A673 (cell line): ENCODE measurements around the gene SSUH2. TPM values are rescaled to one million over a fixed set of nuclear protein-coding genes. Genes with fewer than 3 reads are reported as not detected.
"Not testable (repeated sequence)": the region's sequence is repeated elsewhere in the genome, so short reads cannot be mapped to it uniquely, and the experiment has no call there.

ENCODE experiments used
- BruUV-seq: library from RNA; stranded (reverse); fragments of 400-500 nt; replicated peaks from 2 replicates; lab custom pipeline; 2021; lab: Mats Ljungman, UMichigan
- CTCF ChIA-PET: fragments of 300-600 bp; sonication (Branson Sonifier 250); formaldehyde crosslinking; loops from one replicate; lab custom pipeline; 2022; ENCODE audit warnings: antibody characterized with exemption; lab: Charles Lee
- POLR2A ChIA-PET: fragments of 300-600 bp; sonication (Branson Sonifier 250); formaldehyde crosslinking; loops from one replicate; lab custom pipeline; 2022; ENCODE audit warnings: antibody characterized with exemption; ENCODE audit not compliant: low non-redundant PET; lab: Charles Lee
- DNase-seq: peaks from one replicate; pipeline ENCODE4 v3.0.0-alpha.2; 2015; ENCODE audit warnings: low spot score
- H3K27ac ChIP-seq: fragments of 200-600 bp; sonication (generic); 2 replicates; pipeline ENCODE4 v1.5.1; 2016; ENCODE audit warnings: mixed run types, low read depth, mild to moderate bottlenecking, mixed read lengths, antibody characterized with exemption, low read length; ENCODE audit not compliant: poor library complexity, severe bottlenecking
- H3K27me3 ChIP-seq: fragments of 200-600 bp; sonication (generic); replicated peaks from 2 replicates; pipeline ENCODE4 v1.6.1; 2017; ENCODE audit warnings: mixed run types, low read depth, mild to moderate bottlenecking, mixed read lengths, antibody characterized with exemption, low read length; ENCODE audit not compliant: insufficient read depth, poor library complexity
- H3K36me3 ChIP-seq: fragments of 200-600 bp; sonication (generic); 2 replicates; pipeline ENCODE4 v1.6.1; 2016; ENCODE audit warnings: mixed run types, mild to moderate bottlenecking, mixed read lengths, antibody characterized with exemption, low read length; ENCODE audit not compliant: insufficient read depth, poor library complexity, severe bottlenecking
- H3K4me1 ChIP-seq: fragments of 200-600 bp; sonication (generic); 2 replicates; pipeline ENCODE4 v1.6.1; 2017; ENCODE audit warnings: mixed run types, mild to moderate bottlenecking, mixed read lengths, antibody characterized with exemption, low read length; ENCODE audit not compliant: insufficient read depth, poor library complexity, severe bottlenecking
- H3K4me3 ChIP-seq: fragments of 200-600 bp; sonication (generic); 2 replicates; pipeline ENCODE4 v1.5.1; 2016; ENCODE audit warnings: low read depth, mixed run types, mild to moderate bottlenecking, mixed read lengths, low read length; ENCODE audit not compliant: poor library complexity, severe bottlenecking
- H3K9me3 ChIP-seq: fragments of 200-600 bp; sonication (generic); 2 replicates; pipeline ENCODE4 v1.6.1; 2016; ENCODE audit warnings: mixed run types, low read depth, mild to moderate bottlenecking, mixed read lengths, antibody characterized with exemption, low read length; ENCODE audit not compliant: poor library complexity, severe bottlenecking
- EZH2 ChIP-seq: fragments of 200-600 bp; sonication (generic); IDR thresholded peaks from 2 replicates; pipeline ENCODE4 v1.6.1; 2017; ENCODE audit warnings: borderline replicate concordance, low read depth, mild to moderate bottlenecking, mixed read lengths, antibody characterized with exemption, low read length; ENCODE audit not compliant: poor library complexity, severe bottlenecking
- intact Hi-C: fragments of 100-400 bp; cut with micrococcal nuclease; formaldehyde crosslinking; loops from one replicate; pipeline ENCODE4 v1.10.0; 2022; ENCODE audit not compliant: unreplicated experiment
- total RNA-seq: library from RNA; stranded (reverse); gene quantifications from 2 replicates; pipeline ENCODE4 v1.2.3, GENCODE V29; 2021
- TF ChIP-seq, protein P1 (sequence below): fragments of 300-800, 200-600 bp; sonication (generic); conservative IDR thresholded peaks from 2 replicates; pipeline ENCODE4 v1.5.1; 2017; ENCODE audit warnings: low read depth, mild to moderate bottlenecking, antibody characterized with exemption, low read length, moderate library complexity, mixed read lengths

SSUH2 gene
- total RNA-seq, 1 experiment from 2014 or later, result 3.6 TPM

DNA sequence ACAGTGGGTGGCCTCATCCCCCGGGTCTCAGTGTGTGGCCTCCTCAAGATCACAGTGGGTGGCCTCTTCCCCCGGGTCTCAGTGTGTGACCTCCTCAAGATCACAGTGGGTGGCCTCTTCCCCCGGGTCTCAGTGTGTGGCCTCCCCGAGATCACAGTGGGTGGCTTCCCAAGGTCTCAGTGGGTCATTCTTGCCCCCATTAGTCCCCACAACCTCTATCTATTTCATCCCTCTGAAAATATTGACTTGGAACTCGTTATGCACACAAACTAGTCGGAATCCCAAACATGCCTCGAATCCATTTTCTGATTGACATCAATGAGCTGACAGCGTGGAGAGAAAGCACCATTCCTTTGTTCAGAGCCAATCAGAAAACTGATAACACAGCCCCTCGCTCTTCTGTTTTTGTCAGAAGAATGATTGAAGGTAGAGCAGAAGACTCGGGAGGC lies 10.8 kb upstream of the SSUH2 start:
- no peaks in the 10 kb centered on the region for H3K9me3 ChIP-seq
- DNase-seq, result no peak
- ChIA-PET CTCF (no interaction called here), POLR2A (no interaction called here)
- intact Hi-C loops, result no loop called here
- H3K4me3 ChIP-seq, result no peak overlapping the region
- H3K27me3 ChIP-seq, result no peaks in the 10 kb centered on the region
- no peaks in the 10 kb centered on the region for H3K36me3 ChIP-seq
- TF ChIP-seq EZH2, result no peak
- TF ChIP-seq, protein P1, sequence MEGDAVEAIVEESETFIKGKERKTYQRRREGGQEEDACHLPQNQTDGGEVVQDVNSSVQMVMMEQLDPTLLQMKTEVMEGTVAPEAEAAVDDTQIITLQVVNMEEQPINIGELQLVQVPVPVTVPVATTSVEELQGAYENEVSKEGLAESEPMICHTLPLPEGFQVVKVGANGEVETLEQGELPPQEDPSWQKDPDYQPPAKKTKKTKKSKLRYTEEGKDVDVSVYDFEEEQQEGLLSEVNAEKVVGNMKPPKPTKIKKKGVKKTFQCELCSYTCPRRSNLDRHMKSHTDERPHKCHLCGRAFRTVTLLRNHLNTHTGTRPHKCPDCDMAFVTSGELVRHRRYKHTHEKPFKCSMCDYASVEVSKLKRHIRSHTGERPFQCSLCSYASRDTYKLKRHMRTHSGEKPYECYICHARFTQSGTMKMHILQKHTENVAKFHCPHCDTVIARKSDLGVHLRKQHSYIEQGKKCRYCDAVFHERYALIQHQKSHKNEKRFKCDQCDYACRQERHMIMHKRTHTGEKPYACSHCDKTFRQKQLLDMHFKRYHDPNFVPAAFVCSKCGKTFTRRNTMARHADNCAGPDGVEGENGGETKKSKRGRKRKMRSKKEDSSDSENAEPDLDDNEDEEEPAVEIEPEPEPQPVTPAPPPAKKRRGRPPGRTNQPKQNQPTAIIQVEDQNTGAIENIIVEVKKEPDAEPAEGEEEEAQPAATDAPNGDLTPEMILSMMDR, result no peak
- no peak overlapping the region for H3K27ac ChIP-seq
- H3K4me1 ChIP-seq, result peaks cover 13% of the 10 kb centered on the region
- BruUV-seq, result no TSS peak

DNA sequence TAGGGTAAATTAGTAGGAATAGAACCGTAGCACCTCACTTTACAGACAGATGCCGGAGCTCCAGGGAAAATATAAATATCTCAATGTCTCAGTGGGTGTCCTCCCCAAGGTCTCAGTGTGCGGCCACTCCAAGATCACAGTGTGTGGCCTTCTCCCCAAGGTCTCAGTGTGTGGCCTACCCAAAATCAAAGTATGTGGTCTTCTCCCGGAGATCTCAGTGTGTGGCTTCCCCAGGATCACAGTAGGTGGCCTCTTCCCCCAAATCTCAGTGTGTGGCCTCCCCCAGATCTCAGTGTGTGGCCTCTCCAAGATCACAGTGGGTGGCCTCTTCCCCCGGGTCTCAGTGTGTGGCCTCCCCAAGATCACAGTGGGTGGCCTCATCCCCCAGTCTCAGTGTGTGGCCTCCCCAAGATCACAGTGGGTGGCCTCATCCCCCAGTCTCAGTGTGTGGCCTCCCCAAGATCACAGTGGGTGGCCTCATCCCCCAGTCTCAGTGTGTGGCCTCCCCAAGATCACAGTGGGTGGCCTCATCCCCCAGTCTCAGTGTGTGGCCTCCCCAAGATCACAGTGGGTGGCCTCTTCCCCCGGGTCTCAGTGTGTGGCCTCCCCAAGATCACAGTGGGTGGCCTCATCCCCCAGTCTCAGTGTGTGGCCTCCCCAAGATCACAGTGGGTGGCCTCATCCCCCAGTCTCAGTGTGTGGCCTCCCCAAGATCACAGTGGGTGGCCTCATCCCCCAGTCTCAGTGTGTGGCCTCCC lies 10.2 kb upstream of the SSUH2 start:
- CTCF ChIA-PET, H3K9me3 ChIP-seq, intact Hi-C loops, H3K27ac ChIP-seq, POLR2A ChIA-PET, BruUV-seq, H3K36me3 ChIP-seq, DNase-seq, H3K27me3 ChIP-seq, H3K4me3 ChIP-seq: not testable (repeated sequence)
- peaks cover 13% of the 10 kb centered on the region for H3K4me1 ChIP-seq

DNA sequence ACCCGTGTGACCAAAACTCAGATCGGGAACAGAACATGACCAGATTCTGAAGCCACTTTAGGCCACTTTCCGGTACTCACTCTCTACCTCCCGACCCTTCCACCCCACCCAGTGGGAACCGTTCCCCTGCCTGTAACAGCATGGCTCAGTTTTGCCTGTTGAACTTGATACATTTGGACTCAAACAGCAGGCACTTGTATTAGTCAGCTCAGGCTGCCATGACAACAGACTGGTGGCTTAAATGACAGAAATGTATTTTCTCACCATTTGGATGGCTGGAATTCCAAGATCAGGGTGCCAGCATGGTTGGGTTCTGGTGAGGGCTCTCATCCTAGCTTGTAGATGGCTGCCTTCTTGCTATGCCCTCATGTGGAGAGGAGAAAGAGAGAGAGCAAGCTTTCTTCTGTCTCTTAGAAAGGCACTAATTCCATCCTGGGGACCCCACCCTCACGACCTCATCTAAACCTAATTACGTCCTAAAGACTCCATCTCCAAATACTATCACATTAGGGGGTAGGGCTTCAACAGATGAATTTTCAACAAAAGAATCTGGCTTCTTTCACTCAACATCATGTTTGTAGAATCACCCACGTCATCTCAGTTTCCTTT lies 9.3 kb upstream of the SSUH2 start:
- no peak overlapping the region for H3K4me3 ChIP-seq
- no peaks in the 10 kb centered on the region for H3K27me3 ChIP-seq
- CTCF ChIA-PET, result no interaction called here
- POLR2A ChIA-PET, result no interaction called here
- TF ChIP-seq, protein P1, result no peak
- TF ChIP-seq EZH2, result no peak
- H3K9me3 ChIP-seq, result no peaks in the 10 kb centered on the region
- no TSS peak for BruUV-seq
- DNase-seq, result no peak
- H3K36me3 ChIP-seq, result no peaks in the 10 kb centered on the region
- intact Hi-C loops, result no loop called here
- H3K4me1 ChIP-seq, result peaks cover 13% of the 10 kb centered on the region
- no peak overlapping the region for H3K27ac ChIP-seq
